Vagina (tissue), 2 donors: ENCODE measurements around the gene CERS1. TPM values are rescaled to one million over a fixed set of nuclear protein-coding genes. Genes with fewer than 3 reads are reported as not detected.

Source experiments
- DNase-seq, 2 donors: peaks; one replicate each; pipeline ENCODE4 v3.0.0-alpha.2; 2017; ENCODE audit errors: extremely low spot score in 2 of 2
- H3K27ac ChIP-seq: fragments of 200-600 bp; sonication (generic); one replicate; pipeline ENCODE4 v1.5.1; 2019
- H3K27me3 ChIP-seq: fragments of 200-600 bp; sonication (generic); one replicate; pipeline ENCODE4 v1.5.1; 2019
- H3K36me3 ChIP-seq, 2 donors: fragments of 200-600 bp; sonication (generic); one replicate each; pipeline ENCODE4 v1.5.1; 2017 to 2019
- H3K4me1 ChIP-seq: fragments of 200-600 bp; sonication (generic); one replicate; pipeline ENCODE4 v1.5.1; 2019
- H3K4me3 ChIP-seq, 2 donors: fragments of 200-600 bp; sonication (generic); 1 replicate in 1 of 2; 2 replicates in 1 of 2; pipeline ENCODE4 v1.5.1; 2016 to 2019
- H3K9me3 ChIP-seq: fragments of 200-600 bp; sonication (generic); one replicate; pipeline ENCODE4 v1.5.1; 2019
- POLR2A ChIP-seq, 2 donors: fragments of 450-650 bp; IDR thresholded peaks; one replicate each; pipeline ENCODE4 v1.6.1; 2017; ENCODE audit warnings: antibody characterized with exemption in 2 of 2, mild to moderate bottlenecking in 2 of 2, moderate library complexity in 2 of 2
- POLR2AphosphoS5 ChIP-seq, 2 donors: sonication (generic); formaldehyde crosslinking; IDR thresholded peaks; one replicate each; pipeline ENCODE4 v1.9.0; 2017; ENCODE audit warnings: antibody characterized with exemption in 2 of 2, mild to moderate bottlenecking in 2 of 2, low read depth in 1 of 2; ENCODE audit not compliant: insufficient read depth in 1 of 2
- intact Hi-C: fragments of 100-400 bp; cut with DNase I; formaldehyde crosslinking; loops from one replicate; pipeline ENCODE4 v1.15.1; 2023
- total RNA-seq: library from RNA; depleted of rRNA; stranded (reverse); fragments of >200 nt; gene quantifications from one replicate; pipeline ENCODE4 v1.2.3, GENCODE V29; 2016
- TF ChIP-seq, protein P1 (sequence below), 3 experiments: fragments of 450-650 bp in 2 of 3; fragments of 200-600 bp in 1 of 3; sonication (generic) in 1 of 3; IDR thresholded peaks; one replicate each; pipeline ENCODE4 v1.5.1; 2017 to 2019; ENCODE audit warnings: antibody characterized with exemption in 3 of 3, mild to moderate bottlenecking in 2 of 3, moderate library complexity in 2 of 3

CERS1 gene
- total RNA-seq, 1 donor from 2014 or later, result 0.49 TPM

DNA sequence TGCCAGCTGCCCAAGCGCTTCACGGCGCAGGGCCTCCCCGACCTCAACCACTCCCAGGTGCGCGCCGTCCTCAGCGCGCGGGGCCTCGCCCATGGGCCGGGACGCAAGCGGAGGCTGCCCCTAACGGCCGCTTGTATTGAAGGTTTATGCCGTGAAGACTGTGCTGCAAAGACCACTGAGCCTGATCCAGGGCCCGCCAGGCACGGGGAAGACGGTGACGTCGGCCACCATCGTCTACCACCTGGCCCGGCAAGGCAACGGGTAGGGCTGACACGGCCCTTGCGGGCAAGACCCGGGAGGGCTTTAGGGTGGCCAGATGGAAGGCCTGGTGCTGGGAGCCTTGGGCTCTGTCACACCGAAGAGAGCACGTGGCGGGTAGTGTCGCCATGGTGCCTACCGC is 41.0 kb downstream of the CERS1 start:
- TF ChIP-seq POLR2AphosphoS5 (IDR thresholded peaks at IDR 0.05; ENCODE audit: insufficient read depth in 1 of 2, low read depth in 1 of 2) (no peak), POLR2A (IDR thresholded peaks at IDR 0.05) (no peak)
- TF ChIP-seq, protein P1, sequence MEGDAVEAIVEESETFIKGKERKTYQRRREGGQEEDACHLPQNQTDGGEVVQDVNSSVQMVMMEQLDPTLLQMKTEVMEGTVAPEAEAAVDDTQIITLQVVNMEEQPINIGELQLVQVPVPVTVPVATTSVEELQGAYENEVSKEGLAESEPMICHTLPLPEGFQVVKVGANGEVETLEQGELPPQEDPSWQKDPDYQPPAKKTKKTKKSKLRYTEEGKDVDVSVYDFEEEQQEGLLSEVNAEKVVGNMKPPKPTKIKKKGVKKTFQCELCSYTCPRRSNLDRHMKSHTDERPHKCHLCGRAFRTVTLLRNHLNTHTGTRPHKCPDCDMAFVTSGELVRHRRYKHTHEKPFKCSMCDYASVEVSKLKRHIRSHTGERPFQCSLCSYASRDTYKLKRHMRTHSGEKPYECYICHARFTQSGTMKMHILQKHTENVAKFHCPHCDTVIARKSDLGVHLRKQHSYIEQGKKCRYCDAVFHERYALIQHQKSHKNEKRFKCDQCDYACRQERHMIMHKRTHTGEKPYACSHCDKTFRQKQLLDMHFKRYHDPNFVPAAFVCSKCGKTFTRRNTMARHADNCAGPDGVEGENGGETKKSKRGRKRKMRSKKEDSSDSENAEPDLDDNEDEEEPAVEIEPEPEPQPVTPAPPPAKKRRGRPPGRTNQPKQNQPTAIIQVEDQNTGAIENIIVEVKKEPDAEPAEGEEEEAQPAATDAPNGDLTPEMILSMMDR (IDR thresholded peaks at IDR 0.05), result no peak
- H3K9me3 ChIP-seq, result no peaks in the 10 kb centered on the region
- no peak overlapping the region for H3K4me3 ChIP-seq
- H3K36me3 ChIP-seq, result peaks cover 0 to 99% of the 10 kb centered on the region in 2 donors
- intact Hi-C loops, result loop anchor here (5.0 kb wide), 1 partner anchor 263 kb away; no protein-coding TSS in a partner anchor
- H3K27ac ChIP-seq, result no peak overlapping the region
- H3K27me3 ChIP-seq, result no peaks in the 10 kb centered on the region
- peaks cover 19% of the 10 kb centered on the region for H3K4me1 ChIP-seq
- DNase-seq, result no peak

DNA sequence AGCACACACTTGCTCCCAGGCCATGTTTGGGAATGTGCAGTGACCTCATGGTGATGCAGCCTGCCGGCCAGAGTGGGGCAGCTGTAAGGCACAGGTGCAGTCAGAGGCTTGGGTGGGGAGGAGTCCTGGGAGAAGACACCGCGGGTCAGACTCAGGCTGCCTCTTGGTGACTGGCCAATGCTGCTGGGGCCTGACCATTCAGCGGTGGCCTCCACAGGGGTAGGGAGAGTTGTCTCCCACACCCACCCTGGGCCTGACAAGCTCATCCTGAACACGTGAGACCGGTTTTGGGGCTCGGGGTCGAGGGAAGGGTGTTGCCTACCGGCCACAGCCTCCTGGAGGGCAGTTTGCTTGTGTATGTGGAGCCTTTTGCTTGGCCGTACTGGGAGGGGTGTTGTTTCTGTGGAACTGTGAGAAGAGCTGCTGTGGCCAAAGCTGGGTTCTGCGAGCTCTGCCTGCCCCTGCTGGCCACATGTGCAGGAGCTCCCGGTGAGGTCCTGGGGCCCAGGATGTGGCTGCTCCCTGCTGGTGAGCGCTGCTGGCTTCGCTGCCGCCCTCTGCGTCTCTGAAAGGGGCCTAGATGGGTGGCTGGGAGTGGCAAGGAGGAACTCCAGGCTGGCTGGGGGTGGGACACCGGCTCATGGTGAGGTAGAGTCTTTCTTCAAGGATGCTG is 42.1 kb downstream of the CERS1 start:
- no peak for TF ChIP-seq POLR2A (IDR thresholded peaks at IDR 0.05)
- no peak for TF ChIP-seq POLR2AphosphoS5 (IDR thresholded peaks at IDR 0.05; ENCODE audit: insufficient read depth in 1 of 2, low read depth in 1 of 2)
- TF ChIP-seq, protein P1 (IDR thresholded peaks at IDR 0.05), result no peak
- Histone ChIP-seq H3K27ac (no peak overlapping the region), H3K4me1 (peaks cover 30% of the 10 kb centered on the region), H3K4me3 (no peak overlapping the region), H3K9me3 (no peaks in the 10 kb centered on the region), H3K27me3 (no peaks in the 10 kb centered on the region), H3K36me3 (peaks cover 0 to 88% of the 10 kb centered on the region in 2 donors)
- no peak for DNase-seq
- intact Hi-C loops, result loop anchor here (5.0 kb wide), 1 partner anchor 262 kb away; no protein-coding TSS in a partner anchor

DNA sequence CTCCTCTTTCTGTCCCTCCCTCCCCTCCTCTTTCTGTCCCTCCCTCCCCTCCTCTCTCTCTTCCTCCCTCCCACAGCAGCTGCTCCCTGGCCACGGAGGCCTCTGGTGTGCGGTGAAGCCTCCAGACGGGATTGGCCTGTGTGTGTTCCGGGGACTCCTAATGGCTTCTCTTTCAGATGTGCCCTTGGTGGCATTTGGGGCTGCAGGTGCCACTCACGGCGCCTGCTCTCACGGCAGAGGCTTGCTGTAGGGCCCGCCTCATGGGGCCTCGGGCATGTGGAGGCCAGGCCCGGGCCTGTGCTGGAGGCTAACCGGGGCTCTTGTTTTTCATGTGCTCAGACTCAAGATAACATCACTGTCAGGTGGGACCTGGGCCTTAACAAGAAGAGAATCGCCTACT is 43.3 kb downstream of the CERS1 start:
- H3K36me3 ChIP-seq, result peaks cover 0 to 75% of the 10 kb centered on the region in 2 donors

DNA sequence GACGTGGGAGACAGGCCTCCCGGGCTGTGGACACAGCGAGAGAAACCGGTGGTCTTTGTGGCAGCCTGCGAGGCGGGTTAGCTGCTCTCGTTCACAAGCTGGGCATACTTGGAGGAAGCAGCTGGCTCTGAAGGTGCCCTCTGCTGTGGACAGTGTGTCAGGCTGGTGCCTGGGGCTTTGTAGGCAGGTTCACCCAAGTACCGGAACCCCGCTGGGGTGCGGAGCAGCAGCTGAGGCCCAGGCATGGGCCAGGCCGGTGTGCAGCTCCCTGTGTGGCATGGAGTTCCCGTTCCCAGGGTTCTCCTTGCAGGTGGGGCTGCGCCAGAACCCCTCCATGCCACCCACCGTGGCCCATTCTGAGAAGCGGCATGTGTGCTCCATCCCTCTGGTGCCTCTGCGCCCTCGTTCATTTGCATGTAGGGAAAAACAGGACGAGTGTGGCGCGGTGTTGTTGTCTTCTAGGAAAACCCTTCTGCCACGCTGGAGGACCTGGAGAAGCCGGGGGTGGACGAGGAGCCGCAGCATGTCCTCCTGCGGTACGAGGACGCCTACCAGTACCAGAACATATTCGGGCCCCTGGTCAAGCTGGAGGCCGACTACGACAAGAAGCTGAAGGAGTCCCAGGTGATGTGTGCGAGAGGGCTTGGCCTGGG is 44.2 kb downstream of the CERS1 start:
- H3K27me3 ChIP-seq, result no peaks in the 10 kb centered on the region
- DNase-seq, result no peak
- H3K4me1 ChIP-seq, result peaks cover 51% of the 10 kb centered on the region
- TF ChIP-seq POLR2A (IDR thresholded peaks at IDR 0.05), result no peak
- no peak for TF ChIP-seq POLR2AphosphoS5 (IDR thresholded peaks at IDR 0.05; ENCODE audit: insufficient read depth in 1 of 2, low read depth in 1 of 2)
- TF ChIP-seq, protein P1 (IDR thresholded peaks at IDR 0.05), result no peak
- peaks cover 0 to 67% of the 10 kb centered on the region in 2 donors for H3K36me3 ChIP-seq
- no peaks in the 10 kb centered on the region for H3K9me3 ChIP-seq
- intact Hi-C loops, result loop anchor here (5.0 kb wide), 1 partner anchor 259 kb away; no protein-coding TSS in a partner anchor
- no peak overlapping the region for H3K4me3 ChIP-seq
- H3K27ac ChIP-seq, result no peak overlapping the region

More for the DNA sequence above, 43.3 kb downstream of the CERS1 start:
- DNase-seq, result no peak
- H3K9me3 ChIP-seq, result no peaks in the 10 kb centered on the region
- H3K27me3 ChIP-seq, result no peaks in the 10 kb centered on the region
- intact Hi-C loops, result loop anchor here (5.0 kb wide), 1 partner anchor 260 kb away; no protein-coding TSS in a partner anchor
- no peak overlapping the region for H3K4me3 ChIP-seq
- TF ChIP-seq POLR2A (IDR thresholded peaks at IDR 0.05) (no peak), POLR2AphosphoS5 (IDR thresholded peaks at IDR 0.05; ENCODE audit: insufficient read depth in 1 of 2, low read depth in 1 of 2) (no peak)
- TF ChIP-seq, protein P1 (IDR thresholded peaks at IDR 0.05), result no peak
- peaks cover 42% of the 10 kb centered on the region for H3K4me1 ChIP-seq
- no peak overlapping the region for H3K27ac ChIP-seq
